Measurements from ENCODE around the gene ENTR1. TPM values are rescaled to one million over a fixed set of nuclear protein-coding genes. Genes with fewer than 3 reads are reported as not detected.

The ENTR1 gene
- polyA plus RNA-seq, 3 donors: 3.3 to 60.0 (median 9.6) TPM

DNA sequence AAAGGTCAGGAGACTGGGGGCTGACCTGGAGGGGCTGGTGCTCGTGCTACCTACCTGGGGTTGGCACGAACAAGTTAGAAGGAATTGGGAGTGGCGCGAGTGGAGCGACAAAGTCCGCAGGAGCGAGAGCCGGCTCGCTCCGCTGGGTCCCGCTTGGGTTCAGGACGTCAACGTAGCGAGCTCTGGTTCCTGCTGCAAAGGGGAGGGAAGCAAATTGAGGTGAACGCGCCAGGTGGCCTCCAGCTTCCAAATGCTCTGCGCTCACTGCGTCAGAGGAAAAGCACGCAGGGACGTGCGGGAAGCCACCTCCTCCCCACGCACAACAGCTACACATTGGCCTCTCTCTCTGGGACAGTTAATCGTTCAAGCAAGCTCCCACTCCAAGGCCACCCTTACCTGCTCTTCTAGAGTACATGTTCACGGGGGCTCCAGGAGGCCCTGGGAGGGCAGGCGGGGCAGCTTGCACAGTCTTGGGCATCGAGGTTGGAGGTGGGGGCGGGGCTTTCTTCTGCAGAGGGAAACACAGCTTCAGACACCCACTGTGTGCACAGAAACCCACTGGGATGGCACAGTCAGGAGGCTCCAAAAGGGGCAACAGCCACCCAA is 36.9 kb upstream of the ENTR1 start:
- Histone ChIP-seq H3K4me1 (ENCODE audit: control insufficient read depth in 1 of 2, insufficient read depth in 2 of 2, low read length in 2 of 2) (no peaks in the 10 kb centered on the region), H3K4me3 (replicated peaks in 1 of 3; ENCODE audit: low read depth in 2 of 3, low read length in 3 of 3) (no peak overlapping the region), H4K20me1 (ENCODE audit: insufficient read depth, low read length) (peaks cover 42% of the 10 kb centered on the region), H3K79me2 (ENCODE audit: insufficient read depth, low read length) (no peaks in the 10 kb centered on the region), H3K36me3 (replicated peaks in 1 of 2; ENCODE audit: control insufficient read depth in 1 of 2, insufficient read depth in 2 of 2, low read length in 2 of 2) (peaks cover 93 to 98% of the 10 kb centered on the region in 2 donors), H3K27me3 (ENCODE audit: control insufficient read depth in 2 of 2, insufficient read depth in 2 of 2, low read length in 2 of 2) (no peaks in the 10 kb centered on the region), H3K9ac (ENCODE audit: insufficient read depth, low read length, poor library complexity, severe bottlenecking) (no peak overlapping the region), H3K9me3 (replicated peaks in 1 of 2; ENCODE audit: control insufficient read depth in 1 of 2, insufficient read depth in 1 of 2, low read length in 2 of 2) (no peaks in the 10 kb centered on the region), H3K27ac (ENCODE audit: low read depth in 1 of 2, low read length in 2 of 2) (no peak overlapping the region), H3K4me2 (replicated peaks; ENCODE audit: extremely low read depth, low read length, poor library complexity, severe bottlenecking) (no peak overlapping the region), H2AFZ (ENCODE audit: insufficient read depth, low read depth, low read length, poor library complexity, severe bottlenecking) (no peak overlapping the region)
- intact Hi-C loops (cut with micrococcal nuclease): no loop called here
- WGBS (ENCODE audit: insufficient coverage): over 99% methylated on average over 19 of the region's 27 CpGs
- peak overlapping the region in 1 of 7 donors; percentile 25 for H3K27ac Mint-ChIP-seq
- no peak overlapping the region for H3K4me3 Mint-ChIP-seq
- TF ChIP-seq, protein P1, sequence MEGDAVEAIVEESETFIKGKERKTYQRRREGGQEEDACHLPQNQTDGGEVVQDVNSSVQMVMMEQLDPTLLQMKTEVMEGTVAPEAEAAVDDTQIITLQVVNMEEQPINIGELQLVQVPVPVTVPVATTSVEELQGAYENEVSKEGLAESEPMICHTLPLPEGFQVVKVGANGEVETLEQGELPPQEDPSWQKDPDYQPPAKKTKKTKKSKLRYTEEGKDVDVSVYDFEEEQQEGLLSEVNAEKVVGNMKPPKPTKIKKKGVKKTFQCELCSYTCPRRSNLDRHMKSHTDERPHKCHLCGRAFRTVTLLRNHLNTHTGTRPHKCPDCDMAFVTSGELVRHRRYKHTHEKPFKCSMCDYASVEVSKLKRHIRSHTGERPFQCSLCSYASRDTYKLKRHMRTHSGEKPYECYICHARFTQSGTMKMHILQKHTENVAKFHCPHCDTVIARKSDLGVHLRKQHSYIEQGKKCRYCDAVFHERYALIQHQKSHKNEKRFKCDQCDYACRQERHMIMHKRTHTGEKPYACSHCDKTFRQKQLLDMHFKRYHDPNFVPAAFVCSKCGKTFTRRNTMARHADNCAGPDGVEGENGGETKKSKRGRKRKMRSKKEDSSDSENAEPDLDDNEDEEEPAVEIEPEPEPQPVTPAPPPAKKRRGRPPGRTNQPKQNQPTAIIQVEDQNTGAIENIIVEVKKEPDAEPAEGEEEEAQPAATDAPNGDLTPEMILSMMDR (IDR thresholded peaks at IDR 0.05): no peak
- no peaks in the 10 kb centered on the region for H3K27me3 Mint-ChIP-seq (ENCODE audit: low read depth in 3 of 3)
- H3K36me3 Mint-ChIP-seq: peaks cover 86 to 100% of the 10 kb centered on the region in 2 donors
- H3K4me1 Mint-ChIP-seq: no peaks in the 10 kb centered on the region
- DNase-seq: no peak
- peaks cover 0 to 2% (median 0%) of the 10 kb centered on the region in 7 donors for H3K9me3 Mint-ChIP-seq

DNA sequence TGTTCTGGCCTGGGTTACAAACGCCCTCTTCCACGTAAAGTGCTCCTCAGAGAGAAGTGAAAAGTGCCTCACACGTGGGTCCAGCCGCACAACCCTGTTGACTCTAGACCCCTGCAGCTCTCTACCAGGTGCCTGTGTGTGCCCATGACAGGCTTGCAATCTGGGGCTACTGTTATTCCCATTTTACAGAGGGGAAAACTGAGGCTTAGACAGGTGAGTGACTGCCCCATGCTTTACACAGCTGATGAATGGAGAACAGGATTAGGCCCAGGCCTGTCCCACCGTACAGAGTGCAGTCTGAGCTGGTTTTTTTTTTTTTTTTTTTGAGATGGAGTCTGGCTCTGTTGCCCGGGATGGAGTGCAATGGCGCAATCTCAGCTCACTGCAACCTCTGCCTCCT is 35.4 kb upstream of the ENTR1 start:
- H3K27me3 ChIP-seq (ENCODE audit: control insufficient read depth in 2 of 2, insufficient read depth in 2 of 2, low read length in 2 of 2): no peaks in the 10 kb centered on the region
- H3K27ac ChIP-seq (ENCODE audit: low read depth in 1 of 2, low read length in 2 of 2): no peak overlapping the region
- Mint-ChIP-seq H3K4me1 (no peaks in the 10 kb centered on the region), H3K27me3 (ENCODE audit: low read depth in 3 of 3) (no peaks in the 10 kb centered on the region), H3K9me3 (no peaks in the 10 kb centered on the region), H3K27ac (peak overlapping the region in 2 of 7 donors; percentile 14 to 68), H3K4me3 (no peak overlapping the region), H3K36me3 (peaks cover 84 to 100% of the 10 kb centered on the region in 2 donors)
- H3K9ac ChIP-seq (ENCODE audit: insufficient read depth, low read length, poor library complexity, severe bottlenecking): no peak overlapping the region
- no peaks in the 10 kb centered on the region for H3K4me1 ChIP-seq (ENCODE audit: control insufficient read depth in 1 of 2, insufficient read depth in 2 of 2, low read length in 2 of 2)
- TF ChIP-seq, protein P1 (IDR thresholded peaks at IDR 0.05): no peak
- H3K4me3 ChIP-seq (replicated peaks in 1 of 3; ENCODE audit: low read depth in 2 of 3, low read length in 3 of 3): no peak overlapping the region
- no peak for DNase-seq
- peaks cover 95 to 99% of the 10 kb centered on the region in 2 donors for H3K36me3 ChIP-seq (replicated peaks in 1 of 2; ENCODE audit: control insufficient read depth in 1 of 2, insufficient read depth in 2 of 2, low read length in 2 of 2)
- no peaks in the 10 kb centered on the region for H3K9me3 ChIP-seq (replicated peaks in 1 of 2; ENCODE audit: control insufficient read depth in 1 of 2, insufficient read depth in 1 of 2, low read length in 2 of 2)
- peaks cover 32% of the 10 kb centered on the region for H4K20me1 ChIP-seq (ENCODE audit: insufficient read depth, low read length)
- WGBS (ENCODE audit: insufficient coverage): 95% methylated on average over 5 of the region's 7 CpGs
- H3K79me2 ChIP-seq (ENCODE audit: insufficient read depth, low read length): no peaks in the 10 kb centered on the region
- H3K4me2 ChIP-seq (replicated peaks; ENCODE audit: extremely low read depth, low read length, poor library complexity, severe bottlenecking): no peak overlapping the region
- no peak overlapping the region for H2AFZ ChIP-seq (ENCODE audit: insufficient read depth, low read depth, low read length, poor library complexity, severe bottlenecking)
- intact Hi-C loops (cut with micrococcal nuclease): no loop called here

Measured in CD14-positive monocyte (primary cell).